ENCODE data around the gene PI4KB.

- no peak for TF ChIP-seq TBL1XR1 (IDR thresholded peaks at IDR 0.05; ENCODE audit: low read length in 2 of 2)
- no peak for TF ChIP-seq BRF2 (IDR thresholded peaks at IDR 0.05; ENCODE audit: borderline replicate concordance, insufficient read depth, insufficient read length)
- no peak for TF ChIP-seq TCF3 (CRISPR knock-in tag; IDR thresholded peaks at IDR 0.05)
- TF ChIP-seq FOS (IDR thresholded peaks at IDR 0.05; ENCODE audit: extremely low read depth, insufficient read length) = no peak
- TF ChIP-seq CEBPB (tag; IDR thresholded peaks at IDR 0.05) = no peak
- no peak for TF ChIP-seq EP300 (IDR thresholded peaks at IDR 0.05; ENCODE audit: low read length)
- no peak for TF ChIP-seq FOXJ3 (CRISPR knock-in tag; IDR thresholded peaks at IDR 0.05)
- TF ChIP-seq CTCF (IDR thresholded peaks at IDR 0.05 in 2 of 3, conservative IDR thresholded peaks at IDR 0.05 in 1 of 3; ENCODE audit: insufficient read depth in 2 of 3, low read depth in 1 of 3, low read length in 3 of 3) = no peak
Measured at GRCh38 chr1:151371370-151372057, 44.3 kb upstream of the PI4KB start.
